Parathyroid adenoma (tissue), 2 donors: Measurements from ENCODE around the gene GRID1.

Source experiments
- H2AFZ ChIP-seq: fragments of 300-600 bp; sonication (generic); one replicate; pipeline ENCODE4 v1.7.0; 2017; ENCODE audit warnings: antibody characterized with exemption, mild to moderate bottlenecking
- H3K27ac ChIP-seq: fragments of 300-600 bp; sonication (generic); one replicate; pipeline ENCODE4 v1.7.0; 2017
- H3K27me3 ChIP-seq: fragments of 300-600 bp; sonication (generic); one replicate; pipeline ENCODE4 v1.7.0; 2017; ENCODE audit warnings: low read length; ENCODE audit not compliant: control insufficient read depth, insufficient read depth
- H3K36me3 ChIP-seq: fragments of 300-600 bp; sonication (generic); one replicate; pipeline ENCODE4 v1.7.0; 2017; ENCODE audit warnings: low read length; ENCODE audit not compliant: control insufficient read depth, insufficient read depth
- H3K4me1 ChIP-seq: fragments of 300-600 bp; sonication (generic); one replicate; pipeline ENCODE4 v1.7.0; 2017; ENCODE audit warnings: control low read depth
- H3K4me2 ChIP-seq: fragments of 300-600 bp; sonication (generic); one replicate; pipeline ENCODE4 v1.7.0; 2017; ENCODE audit warnings: low read length
- H3K4me3 ChIP-seq: fragments of 300-600 bp; sonication (generic); one replicate; pipeline ENCODE4 v1.7.0; 2017; ENCODE audit warnings: low read depth, low read length
- H3K79me2 ChIP-seq: fragments of 300-600 bp; sonication (generic); one replicate; pipeline ENCODE4 v1.7.0; 2017; ENCODE audit warnings: control low read depth
- H3K9ac ChIP-seq: fragments of 300-600 bp; sonication (generic); one replicate; pipeline ENCODE4 v1.7.0; 2017; ENCODE audit warnings: mild to moderate bottlenecking
- H3K9me3 ChIP-seq: fragments of 300-600 bp; sonication (generic); one replicate; pipeline ENCODE4 v1.7.0; 2017; ENCODE audit warnings: low read length; ENCODE audit not compliant: control insufficient read depth
- CTCF ChIP-seq: fragments of 300-600 bp; sonication (generic); IDR thresholded peaks from one replicate; pipeline ENCODE4 v1.7.0; 2017; ENCODE audit warnings: antibody characterized with exemption, mild to moderate bottlenecking
- donor health status: primary hyperparathyroidism.

GRID1 gene

GRCh38 chr10:85613391-85613790, 753.2 kb downstream of the GRID1 start:
- Histone ChIP-seq H3K4me2 (no peak overlapping the region), H3K4me1 (no peaks in the 10 kb centered on the region), H2AFZ (no peak overlapping the region), H3K27me3 (no peaks in the 10 kb centered on the region), H3K79me2 (no peaks in the 10 kb centered on the region), H3K9me3 (no peaks in the 10 kb centered on the region), H3K9ac (no peak overlapping the region), H3K27ac (no peak overlapping the region), H3K4me3 (no peak overlapping the region), H3K36me3 (no peaks in the 10 kb centered on the region)
- TF ChIP-seq CTCF = no peak

GRCh38 chr10:85612833-85613232, 753.8 kb downstream of the GRID1 start:
- no peak overlapping the region for H3K4me3 ChIP-seq
- H3K79me2 ChIP-seq = no peaks in the 10 kb centered on the region
- no peak overlapping the region for H3K4me2 ChIP-seq
- H3K27me3 ChIP-seq = no peaks in the 10 kb centered on the region
- TF ChIP-seq CTCF = no peak
- no peaks in the 10 kb centered on the region for H3K4me1 ChIP-seq
- H3K9me3 ChIP-seq = no peaks in the 10 kb centered on the region
- H3K9ac ChIP-seq = no peak overlapping the region
- H3K36me3 ChIP-seq = no peaks in the 10 kb centered on the region
- no peak overlapping the region for H3K27ac ChIP-seq
- no peak overlapping the region for H2AFZ ChIP-seq

- no peak overlapping the region for H3K4me3 ChIP-seq
- TF ChIP-seq CTCF = no peak
- no peaks in the 10 kb centered on the region for H3K79me2 ChIP-seq
- no peaks in the 10 kb centered on the region for H3K4me1 ChIP-seq
- no peak overlapping the region for H3K27ac ChIP-seq
- H3K27me3 ChIP-seq = no peaks in the 10 kb centered on the region
- no peak overlapping the region for H3K9ac ChIP-seq
- no peaks in the 10 kb centered on the region for H3K9me3 ChIP-seq
- no peak overlapping the region for H3K4me2 ChIP-seq
- H3K36me3 ChIP-seq = no peaks in the 10 kb centered on the region
- H2AFZ ChIP-seq = no peak overlapping the region
Measured at GRCh38 chr10:85612378-85612775, 754.2 kb downstream of the GRID1 start.

- TF ChIP-seq CTCF = no peak
- Histone ChIP-seq H3K79me2 (no peaks in the 10 kb centered on the region), H3K4me1 (no peaks in the 10 kb centered on the region), H3K27me3 (no peaks in the 10 kb centered on the region), H3K9ac (no peak overlapping the region), H3K4me2 (no peak overlapping the region), H2AFZ (no peak overlapping the region), H3K27ac (no peak overlapping the region), H3K4me3 (no peak overlapping the region), H3K36me3 (no peaks in the 10 kb centered on the region), H3K9me3 (no peaks in the 10 kb centered on the region)
Measured at GRCh38 chr10:85611746-85612377, 754.7 kb downstream of the GRID1 start.

- H3K4me1 ChIP-seq = no peaks in the 10 kb centered on the region
- no peak overlapping the region for H3K4me3 ChIP-seq
- H3K36me3 ChIP-seq = no peaks in the 10 kb centered on the region
- H3K27ac ChIP-seq = no peak overlapping the region
- no peaks in the 10 kb centered on the region for H3K9me3 ChIP-seq
- no peak overlapping the region for H3K4me2 ChIP-seq
- no peak for TF ChIP-seq CTCF
- no peak overlapping the region for H2AFZ ChIP-seq
- H3K79me2 ChIP-seq = no peaks in the 10 kb centered on the region
- no peak overlapping the region for H3K9ac ChIP-seq
- H3K27me3 ChIP-seq = no peaks in the 10 kb centered on the region
Measured at GRCh38 chr10:85611093-85611740, 755.4 kb downstream of the GRID1 start.
